HL-60/S4 treated with phorbol 12-myristate 13-acetate at 8.2 ng/mL for 4 days and 3 days (cell line): ENCODE data around the gene AIFM3.
"Not testable (repeated sequence)": the region's sequence is repeated elsewhere in the genome, so short reads cannot be mapped to it uniquely, and the experiment has no call there.

Experiments used
- in situ Hi-C: fragments of 300-500 bp; cut with MboI; formaldehyde crosslinking; loops from 2 replicates; pipeline ENCODE4 v1.15.0; 2022; ENCODE audit warnings: low sequenced_read_pairs

AIFM3 gene

DNA sequence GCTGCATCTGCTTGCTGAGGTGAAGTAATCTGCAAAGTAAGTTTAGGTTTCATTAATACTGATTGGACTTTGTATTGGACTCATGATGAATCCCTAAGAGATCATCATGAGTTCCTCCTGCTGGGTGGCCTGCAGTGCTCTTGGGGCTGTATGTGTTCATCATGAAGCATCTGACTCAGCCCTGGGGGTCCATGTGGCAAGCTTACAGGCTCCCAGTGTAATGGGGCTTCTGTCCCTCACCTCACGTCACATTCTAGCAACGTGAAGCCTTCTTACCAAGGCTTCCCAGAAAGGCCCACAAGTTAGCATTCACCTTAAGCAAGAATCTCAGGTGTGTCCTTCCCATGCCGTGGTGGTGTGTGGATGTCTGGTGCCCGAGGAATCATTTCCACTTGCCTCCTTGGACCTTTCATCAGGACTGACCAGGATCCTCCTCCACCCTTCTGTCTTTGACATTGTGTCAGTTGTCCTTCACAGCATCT is 26.1 kb upstream of the AIFM3 start:
- in situ Hi-C loops: no loop called here

DNA sequence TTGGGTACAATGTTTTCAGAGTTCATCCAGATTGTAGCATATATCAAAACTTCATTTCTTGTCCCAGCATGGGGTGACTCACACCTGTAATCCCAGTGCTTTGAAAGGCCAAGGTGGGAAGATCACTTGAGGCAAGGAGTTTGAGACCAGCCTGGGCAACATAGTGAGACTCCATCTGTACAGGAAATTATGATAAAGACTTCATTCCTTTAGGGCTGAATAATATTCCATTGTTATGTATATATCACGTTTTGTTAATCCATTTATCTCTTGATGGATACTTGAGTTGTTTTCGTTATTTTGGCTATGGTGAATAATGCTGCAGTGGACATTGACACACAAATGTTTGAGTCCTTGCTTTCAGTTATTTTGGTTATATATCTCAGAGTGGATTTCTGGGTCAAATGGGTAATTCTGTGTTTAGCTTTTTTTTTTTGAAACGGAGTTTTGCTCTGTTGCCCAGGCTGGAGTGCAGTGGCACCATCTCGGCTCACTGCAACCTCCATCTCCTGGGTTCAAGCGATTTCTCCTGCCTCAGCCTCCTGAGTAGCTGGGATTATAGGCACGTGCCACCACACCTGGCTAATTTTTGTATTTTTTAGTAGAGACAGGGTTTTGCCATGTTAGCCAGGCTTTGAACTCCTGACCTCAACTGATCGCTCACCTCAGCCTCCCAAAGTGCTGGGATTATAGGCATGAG is 24.7 kb upstream of the AIFM3 start:
- in situ Hi-C loops: not testable (repeated sequence)

DNA sequence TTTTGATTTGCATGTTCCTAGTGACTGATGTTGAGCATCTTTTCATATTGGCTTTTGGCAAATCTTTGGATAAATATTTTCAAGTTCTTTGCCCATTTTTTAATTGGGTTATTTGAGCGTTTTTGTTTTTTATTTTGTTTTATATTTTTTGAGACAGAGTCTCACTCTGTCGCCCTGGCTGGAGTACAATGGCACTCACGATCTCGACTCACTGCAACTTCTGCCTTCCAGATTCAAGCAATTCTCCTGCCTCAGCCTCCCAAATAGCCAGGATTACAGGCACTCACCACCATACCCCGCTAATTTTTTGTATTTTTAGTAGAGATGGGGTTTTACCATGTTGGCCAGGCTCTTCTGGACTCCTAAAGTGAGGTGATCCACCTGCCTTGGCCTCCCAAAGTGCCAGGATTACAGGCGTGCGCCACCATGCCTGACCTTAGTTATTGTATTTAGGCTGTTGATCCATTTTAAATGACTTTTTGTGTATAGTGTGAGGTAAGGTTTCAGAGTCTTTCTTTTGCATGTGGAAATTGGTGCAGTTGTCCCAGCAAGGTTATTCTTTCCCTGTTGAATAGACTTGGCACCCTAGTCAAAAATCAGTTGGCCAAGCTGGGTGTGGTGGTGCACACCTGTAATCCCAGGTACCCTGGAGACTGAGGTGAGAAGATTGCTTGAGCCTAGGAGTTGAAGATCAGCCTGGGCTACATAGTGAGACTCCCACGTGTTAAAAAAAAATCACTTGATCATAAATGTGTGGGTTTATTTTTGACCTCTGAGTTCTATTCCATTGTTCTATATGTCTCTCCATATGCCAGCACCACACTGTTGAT is 23.7 kb upstream of the AIFM3 start:
- in situ Hi-C loops: no loop called here

DNA sequence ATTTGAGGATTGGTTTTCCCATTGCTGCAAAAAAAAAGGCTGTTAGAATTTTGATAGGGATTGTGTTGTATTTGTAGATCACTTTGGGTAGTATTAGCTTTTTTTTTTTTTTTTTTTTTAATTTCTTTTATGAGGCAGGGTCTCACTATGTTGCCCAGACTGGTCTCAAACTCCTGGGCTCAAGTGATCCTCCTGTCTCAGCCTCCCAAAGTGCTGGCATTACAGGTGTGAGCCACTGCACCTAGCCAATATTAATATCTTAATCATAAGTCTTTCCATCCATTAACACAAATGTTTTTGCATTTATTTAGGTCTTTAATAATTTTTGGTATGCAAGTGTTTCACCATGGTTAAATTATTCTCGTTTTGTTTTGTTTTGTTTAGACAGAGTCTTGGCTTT is 23.0 kb upstream of the AIFM3 start:
- in situ Hi-C loops: no loop called here

DNA sequence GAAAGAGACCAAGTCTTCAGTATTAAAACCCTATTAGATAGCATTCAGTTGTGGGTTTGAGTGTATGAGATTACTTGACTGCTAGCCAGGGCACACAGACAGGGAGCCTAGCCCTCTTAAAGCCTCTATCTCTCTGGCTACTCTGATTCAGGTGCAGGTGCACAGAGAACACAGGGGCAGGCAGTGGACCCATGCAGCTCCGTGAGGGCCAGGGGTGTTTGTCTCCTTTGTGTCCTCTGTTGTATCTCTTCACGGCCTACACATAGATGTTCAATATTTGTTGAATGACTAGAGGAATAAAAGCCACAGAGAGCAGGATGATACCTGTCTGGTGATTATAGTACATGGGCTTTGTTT is 21.5 kb upstream of the AIFM3 start:
- in situ Hi-C loops: no loop called here

DNA sequence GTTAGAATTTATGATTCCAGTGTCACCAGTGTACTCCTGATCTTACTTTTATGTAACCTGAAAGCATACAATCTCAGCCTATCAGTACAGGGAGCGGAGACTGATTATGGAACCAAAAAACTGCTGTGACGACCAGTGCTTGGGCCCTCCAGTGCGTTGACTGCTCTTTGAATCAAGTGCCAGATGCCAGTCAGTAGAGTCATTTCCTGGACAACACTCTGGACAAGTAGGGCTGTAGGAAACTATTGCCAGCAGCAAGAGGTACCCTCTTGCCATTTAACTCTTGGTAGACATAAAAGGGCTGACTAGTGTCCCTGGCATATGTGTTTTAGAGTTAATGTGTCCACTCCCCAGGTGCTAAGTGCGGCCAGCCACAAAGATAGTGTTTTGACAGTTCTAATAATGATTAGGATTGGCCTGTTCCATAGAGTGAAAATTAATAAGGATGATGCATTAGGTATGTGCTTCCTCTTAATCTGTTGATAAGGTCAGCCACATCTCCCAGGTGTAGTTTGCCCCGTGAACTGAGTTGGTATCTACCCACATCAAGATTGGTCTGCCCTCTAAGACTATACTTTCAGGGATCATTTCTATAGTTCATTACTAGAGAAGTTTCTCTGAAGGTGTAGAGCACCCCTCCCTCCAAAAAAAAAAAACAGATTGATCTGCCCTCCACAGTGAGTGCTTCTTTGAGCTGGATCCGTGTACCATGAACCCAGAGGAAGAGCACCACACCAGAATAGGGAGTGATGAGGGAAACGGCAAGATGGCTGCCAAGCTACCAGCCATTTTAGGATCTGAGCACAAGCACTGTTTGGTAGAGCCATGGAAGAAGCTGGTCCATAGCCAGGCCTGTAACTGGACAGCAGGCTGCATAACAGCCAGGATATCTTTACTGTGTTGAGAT is 20.7 kb upstream of the AIFM3 start:
- in situ Hi-C loops: no loop called here

DNA sequence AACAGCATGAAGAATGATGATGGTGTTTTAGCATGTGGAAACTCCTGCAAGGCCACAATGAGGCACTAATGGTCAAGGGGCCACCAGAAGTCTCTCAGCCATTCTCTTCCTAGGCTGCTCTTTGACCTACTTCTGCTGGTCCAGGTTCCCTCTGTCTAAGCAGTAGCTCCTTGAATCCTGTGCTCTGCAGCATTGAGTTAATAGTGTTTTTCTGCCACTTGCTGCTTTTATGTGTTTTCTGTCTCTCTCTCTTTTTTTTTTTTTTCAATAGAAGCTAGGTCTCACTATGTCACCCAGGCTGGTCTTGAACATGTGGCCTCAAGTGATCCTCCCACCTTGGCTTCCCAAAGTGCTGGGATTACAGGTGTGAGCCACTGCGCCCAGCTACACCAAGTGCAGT is 20.1 kb upstream of the AIFM3 start:
- in situ Hi-C loops: no loop called here

DNA sequence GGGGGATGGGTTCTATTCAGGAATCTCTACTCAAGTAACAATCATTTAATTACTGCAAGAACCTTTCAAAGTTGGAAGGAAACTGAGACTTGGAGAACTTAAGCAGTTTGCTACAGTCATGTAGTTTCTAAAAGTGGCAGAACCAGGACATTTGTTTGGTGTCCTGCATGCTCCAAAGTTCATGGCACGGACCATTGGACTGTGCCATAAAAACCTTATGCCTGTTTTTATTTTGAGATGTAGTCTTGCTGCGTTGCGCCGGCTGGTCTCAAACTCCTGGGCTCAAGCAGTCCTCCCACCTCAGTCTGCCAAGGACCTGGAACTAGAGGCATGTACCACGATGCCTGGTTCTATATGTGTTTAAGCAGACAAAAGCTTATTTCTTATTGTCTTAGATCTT is 18.6 kb upstream of the AIFM3 start:
- in situ Hi-C loops: no loop called here

DNA sequence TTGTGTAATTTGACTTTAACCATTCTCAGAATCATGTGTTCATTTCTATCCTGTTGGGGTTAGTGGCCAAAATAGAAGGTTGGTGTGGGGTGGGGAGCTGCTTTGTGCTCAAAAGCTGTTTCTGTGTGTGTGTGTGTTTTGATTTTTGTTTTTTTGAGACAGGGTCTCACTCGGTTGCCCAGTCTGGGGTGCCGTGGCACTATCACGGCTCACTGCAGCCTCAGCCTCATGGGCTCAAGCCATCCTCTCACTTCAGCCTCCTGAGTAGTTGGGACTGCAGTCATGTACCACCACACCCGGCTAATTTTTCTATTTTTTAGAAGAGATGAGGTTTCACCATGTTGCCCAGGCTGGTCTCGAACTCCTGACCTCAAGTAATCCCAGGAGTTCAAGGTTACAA is 18.1 kb upstream of the AIFM3 start:
- in situ Hi-C loops: no loop called here

DNA sequence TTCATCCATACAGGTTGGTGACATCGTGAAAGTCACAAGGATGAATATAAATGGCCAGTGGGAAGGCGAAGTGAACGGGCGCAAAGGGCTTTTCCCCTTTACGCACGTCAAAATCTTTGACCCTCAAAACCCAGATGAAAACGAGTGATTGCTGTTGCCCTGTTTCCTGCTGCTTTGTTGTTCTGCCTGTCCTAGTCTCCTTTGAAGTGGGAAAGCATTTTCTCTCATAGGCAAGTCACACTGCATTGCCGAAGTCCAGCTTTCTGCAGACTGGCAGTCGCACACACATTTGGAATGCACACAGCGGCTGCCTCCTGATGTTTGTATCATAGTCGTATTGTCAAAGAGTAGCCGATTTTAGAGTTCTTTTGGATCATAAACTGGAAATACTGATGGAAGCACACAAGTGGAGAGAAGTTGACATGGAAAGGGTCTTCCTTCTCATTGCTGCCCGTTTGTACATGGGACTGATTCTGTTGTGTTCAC is 17.3 kb upstream of the AIFM3 start:
- in situ Hi-C loops: no loop called here

DNA sequence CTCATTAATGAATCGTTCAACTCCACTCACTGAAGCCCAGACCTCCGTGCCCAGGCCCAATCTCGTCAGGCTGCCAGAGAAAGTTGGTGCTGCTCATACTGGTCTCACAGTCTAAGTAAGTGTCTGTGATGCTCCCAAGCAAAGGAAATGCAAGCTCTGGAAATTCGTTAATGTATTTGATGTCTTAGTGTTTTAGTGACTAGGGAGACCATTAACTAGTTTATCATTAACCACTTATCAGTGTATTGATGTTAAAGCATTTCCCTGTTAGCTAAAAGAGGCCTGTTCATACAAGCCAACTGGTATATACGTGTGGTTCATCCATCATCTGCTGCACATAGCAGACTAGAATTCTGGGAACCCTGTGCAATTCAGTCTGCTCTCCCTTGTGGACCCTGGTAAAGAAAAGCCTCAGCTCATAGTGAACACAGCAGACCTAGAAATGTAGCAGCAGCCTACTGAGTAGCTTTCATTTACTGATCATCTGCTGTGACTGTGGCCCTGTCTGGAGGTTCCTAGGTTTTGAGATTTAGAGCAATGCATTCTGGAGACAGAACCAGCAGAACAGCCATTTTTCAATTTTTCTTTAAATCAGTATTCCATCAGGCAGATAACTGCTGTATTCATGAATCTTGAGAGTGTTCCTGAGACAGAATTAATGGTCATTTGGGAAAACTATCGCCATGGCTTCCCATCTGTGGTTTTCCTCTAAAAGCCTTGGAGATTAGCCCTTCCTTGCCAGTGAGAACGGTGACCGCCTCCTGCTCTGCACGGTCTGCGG is 15.7 kb upstream of the AIFM3 start:
- in situ Hi-C loops: no loop called here

DNA sequence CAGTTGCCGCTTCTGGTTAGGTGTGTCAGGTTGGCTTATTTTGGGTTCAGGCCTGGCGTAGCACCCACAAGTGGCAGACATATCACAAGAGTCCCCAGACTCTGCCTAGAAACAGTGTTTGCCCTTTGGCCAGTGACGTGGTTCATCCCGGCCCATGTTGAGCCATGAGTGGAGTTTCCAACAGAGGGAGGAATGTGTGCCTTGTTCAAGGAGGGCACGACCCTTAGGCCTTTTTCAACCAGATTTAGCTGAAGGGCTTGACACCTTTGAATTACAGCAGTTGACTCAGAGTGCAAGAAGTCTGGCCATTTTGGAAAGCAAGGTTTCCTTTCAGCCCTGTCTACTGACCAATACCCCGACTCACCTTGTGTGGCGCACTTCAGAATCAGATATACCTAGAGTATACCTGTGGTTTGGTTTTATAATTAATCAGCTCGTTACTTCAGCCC is 15.1 kb upstream of the AIFM3 start:
- in situ Hi-C loops: no loop called here

DNA sequence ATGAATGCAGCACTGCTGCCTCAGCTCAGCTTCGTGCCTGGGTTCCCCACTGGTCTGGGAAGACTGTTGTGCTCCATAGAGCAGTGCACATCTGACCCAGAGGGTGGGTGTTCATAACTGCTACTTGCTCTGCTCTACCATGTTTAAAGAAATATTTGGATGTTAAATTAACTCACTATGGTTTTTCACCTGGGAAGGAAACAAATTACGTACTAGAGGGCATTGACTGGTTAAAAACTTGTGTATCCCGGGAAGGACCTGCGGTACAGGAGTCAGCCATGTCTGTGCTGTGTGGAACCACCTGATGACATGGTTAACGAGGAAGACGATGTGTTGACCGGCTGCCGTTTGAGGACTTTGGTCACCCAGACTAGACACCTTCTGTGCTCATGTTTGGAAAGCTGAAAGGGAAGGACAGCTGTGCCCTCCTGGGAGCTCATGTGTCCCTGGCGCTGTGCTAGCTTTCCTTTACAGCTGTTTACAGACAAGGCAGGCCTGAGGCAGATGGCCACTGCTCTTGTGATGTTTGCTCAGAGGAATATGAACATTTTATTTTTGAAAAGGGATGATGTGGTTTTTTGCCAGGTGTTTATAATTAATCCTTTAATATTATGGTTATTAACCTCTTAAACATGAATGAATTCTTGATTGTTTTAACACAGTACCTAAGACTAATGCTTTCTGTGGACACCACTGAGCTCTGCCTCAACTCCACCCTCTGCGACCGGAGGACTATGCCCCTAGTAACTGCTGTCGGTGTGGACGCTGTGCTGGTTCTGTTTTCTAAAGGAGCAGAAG is 14.3 kb upstream of the AIFM3 start:
- in situ Hi-C loops: no loop called here

DNA sequence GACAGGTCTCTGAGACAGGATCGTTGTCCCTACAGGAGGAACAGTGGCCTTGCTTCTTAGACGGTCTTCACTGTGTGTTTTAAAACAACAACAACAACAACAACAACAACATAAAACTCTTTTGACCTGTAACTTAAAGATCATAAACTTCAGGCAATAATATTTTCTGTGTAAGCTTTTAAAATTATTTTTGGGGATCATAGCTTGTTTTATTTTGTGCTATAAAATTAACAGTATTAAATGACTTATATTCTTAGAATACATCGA is 13.8 kb upstream of the AIFM3 start:
- in situ Hi-C loops: no loop called here

DNA sequence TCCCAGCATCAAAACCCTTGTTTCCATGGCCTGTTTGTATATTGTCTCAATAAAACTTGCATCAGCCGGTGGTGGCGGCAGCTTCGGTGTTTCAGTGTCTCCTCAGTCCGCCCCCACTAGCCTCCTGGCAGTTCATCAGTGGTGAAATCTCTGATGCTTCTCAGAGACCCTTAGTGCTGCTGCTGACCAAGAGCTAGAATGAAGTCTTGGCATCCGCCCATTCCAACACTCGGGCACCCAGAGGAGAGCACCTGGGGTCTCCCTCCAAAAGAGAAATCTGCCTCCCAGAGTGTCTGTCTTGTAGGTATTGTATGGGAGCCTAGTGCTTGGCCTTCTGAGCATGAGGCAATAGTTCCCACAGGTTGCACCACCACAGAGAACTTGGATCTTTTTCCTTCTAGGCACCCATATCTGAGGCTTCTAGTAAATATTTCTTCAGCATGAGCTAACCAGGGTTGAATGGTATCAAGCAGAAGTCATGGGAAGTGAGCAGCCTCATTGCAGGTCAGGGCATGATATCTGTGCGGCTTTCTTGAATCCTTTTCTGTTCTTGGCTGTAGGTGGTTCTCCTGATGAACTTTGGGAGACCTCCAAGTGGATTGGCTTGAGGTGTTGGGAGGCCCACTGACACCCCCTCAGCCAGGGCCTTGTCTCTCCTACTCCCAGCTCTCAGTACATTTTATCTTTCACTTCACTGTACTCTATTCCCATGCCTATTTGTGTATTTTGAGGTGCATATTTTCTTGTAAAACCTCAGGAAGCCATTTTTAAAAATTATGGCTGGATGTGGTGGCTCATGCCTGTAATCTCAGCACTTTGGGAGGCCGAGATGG is 13.2 kb upstream of the AIFM3 start:
- in situ Hi-C loops: no loop called here

DNA sequence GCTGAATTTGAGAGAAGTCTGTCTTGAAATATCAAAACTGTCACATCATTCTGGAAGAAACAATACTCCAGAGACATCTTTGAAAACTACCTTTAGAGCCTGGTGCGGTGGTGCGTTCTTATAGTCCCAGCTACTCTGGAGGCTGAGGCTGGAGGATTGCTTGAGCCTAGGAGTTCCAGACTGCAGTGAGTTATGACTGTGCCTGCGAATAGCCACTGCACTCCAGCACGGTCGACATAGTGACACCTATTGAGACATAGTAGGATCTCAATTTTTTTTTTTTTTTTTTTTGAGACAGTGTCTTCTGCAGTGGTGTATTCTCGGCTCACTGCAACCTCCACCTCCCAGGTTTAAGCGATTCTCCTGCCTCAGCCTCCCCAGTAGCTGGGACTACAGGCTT is 11.5 kb upstream of the AIFM3 start:
- in situ Hi-C loops: no loop called here

DNA sequence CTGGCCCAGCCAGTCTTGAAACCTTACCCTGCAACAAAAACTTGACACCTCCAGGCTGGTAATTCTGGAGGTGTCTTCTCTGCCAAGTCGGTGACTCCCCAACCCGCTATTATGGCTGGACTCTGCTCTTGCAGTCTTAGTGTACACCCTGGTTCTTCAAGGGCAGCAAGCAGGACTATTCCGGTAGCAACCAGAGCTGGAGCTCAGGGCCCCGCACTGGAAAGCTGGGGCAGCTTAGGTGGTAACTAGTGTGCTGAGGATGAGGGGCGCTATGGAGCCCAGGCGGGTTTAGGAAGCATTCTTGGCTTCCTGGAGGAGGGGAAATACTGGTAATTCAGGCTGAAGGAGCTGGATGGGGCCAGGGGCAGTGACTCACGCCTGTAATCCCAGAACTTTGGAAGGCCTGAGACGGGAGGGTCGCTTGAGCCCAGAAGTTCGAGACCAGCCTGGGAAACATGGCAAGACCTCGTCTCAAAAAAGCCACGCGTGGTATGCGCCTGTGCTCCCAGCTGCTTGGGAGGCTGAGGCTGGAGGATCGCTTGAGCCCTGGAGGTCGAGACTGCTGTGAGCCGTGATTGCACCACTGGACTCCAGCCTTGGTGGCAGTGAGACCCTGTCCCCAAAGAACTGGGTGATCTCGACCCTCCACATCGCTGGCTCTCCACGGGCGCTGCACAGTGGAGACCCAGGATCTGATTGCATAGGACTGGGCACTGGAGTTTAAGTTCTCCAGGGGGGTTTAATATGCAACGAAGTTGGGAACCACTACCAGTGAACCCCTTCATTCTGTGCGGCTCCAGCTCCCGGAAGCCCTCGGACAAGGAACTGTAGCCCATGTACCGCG is 10.6 kb upstream of the AIFM3 start:
- in situ Hi-C loops: no loop called here

DNA sequence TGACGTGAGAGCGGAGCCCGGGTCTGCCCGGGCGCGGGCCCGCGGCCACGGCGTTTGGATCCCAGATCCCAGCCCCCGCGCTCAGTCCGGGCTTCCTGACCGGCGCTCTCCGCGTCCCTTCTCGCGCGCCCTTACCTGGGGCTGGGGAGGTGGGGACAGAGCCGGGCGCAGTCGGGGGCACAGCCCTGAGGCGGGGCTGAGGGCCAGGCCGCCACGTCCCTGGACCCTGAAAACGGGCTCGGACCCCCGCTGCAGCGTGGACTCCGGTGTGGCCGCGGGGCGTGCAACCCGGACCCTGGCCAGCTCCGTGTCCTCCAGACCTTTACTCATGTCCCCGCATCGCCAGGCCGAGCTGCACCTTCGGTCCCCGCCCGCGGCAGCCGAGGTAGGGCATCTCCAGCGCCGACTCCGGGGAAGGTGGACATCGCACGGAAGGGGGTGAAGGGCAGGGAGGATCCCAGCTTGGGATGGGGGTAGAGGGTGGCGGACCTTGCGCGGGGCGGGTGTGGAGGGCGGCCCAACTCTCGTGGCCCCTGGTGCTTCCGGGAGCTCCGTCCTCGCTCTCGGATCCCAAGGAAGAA is 9.9 kb upstream of the AIFM3 start:
- in situ Hi-C loops: no loop called here
